GM23338 (cell line): ENCODE data around the gene DNAJC7. TPM values are rescaled to one million over a fixed set of nuclear protein-coding genes. Genes with fewer than 3 reads are reported as not detected.

Experiments used
- ATAC-seq: fragments of 200-7000 bp; cut with Tn5 transposase; 3 replicates; pipeline ENCODE4 v1.9.1; 2020
- DNase-seq: peaks from one replicate; pipeline ENCODE4 v3.0.0-alpha.2; 2015; ENCODE audit warnings: low spot score
- H2AFZ ChIP-seq: fragments of 200-600 bp; sonication (generic); 2 replicates; pipeline ENCODE4 v1.8.0; 2016; ENCODE audit warnings: antibody characterized with exemption, mild to moderate bottlenecking, moderate library complexity
- H3F3A ChIP-seq: fragments of 200-600 bp; sonication (generic); replicated peaks from 2 replicates; pipeline ENCODE4 v1.8.0; 2017; ENCODE audit warnings: antibody characterized with exemption, mixed run types, low read depth
- H3K27ac ChIP-seq: fragments of 200-600 bp; sonication (generic); 2 replicates; pipeline ENCODE4 v1.6.1; 2016; ENCODE audit warnings: low read depth
- H3K27me3 ChIP-seq: fragments of 200-600 bp; sonication (generic); 2 replicates; pipeline ENCODE4 v1.8.0; 2016; ENCODE audit warnings: mild to moderate bottlenecking, mixed run types, moderate library complexity; ENCODE audit not compliant: insufficient read depth
- H3K36me3 ChIP-seq: fragments of 200-600 bp; sonication (generic); 2 replicates; pipeline ENCODE4 v1.8.0; 2016; ENCODE audit warnings: mild to moderate bottlenecking; ENCODE audit not compliant: insufficient read depth
- H3K4me1 ChIP-seq: fragments of 200-600 bp; sonication (generic); 2 replicates; pipeline ENCODE4 v1.8.0; 2016; ENCODE audit warnings: mild to moderate bottlenecking, moderate library complexity; ENCODE audit not compliant: insufficient read depth
- H3K4me2 ChIP-seq: fragments of 200-600 bp; sonication (generic); 2 replicates; pipeline ENCODE4 v1.7.1; 2017; ENCODE audit warnings: mixed run types
- H3K4me3 ChIP-seq: fragments of 200-600 bp; sonication (generic); 2 replicates; pipeline ENCODE4 v1.6.1; 2016; ENCODE audit warnings: mixed run types
- H3K79me2 ChIP-seq: fragments of 200-600 bp; sonication (generic); replicated peaks from 2 replicates; pipeline ENCODE4 v1.8.0; 2017; ENCODE audit warnings: mild to moderate bottlenecking; ENCODE audit not compliant: insufficient read depth
- H3K9me2 ChIP-seq: fragments of 200-600 bp; sonication (generic); 2 replicates; pipeline ENCODE4 v1.8.0; 2017; ENCODE audit not compliant: insufficient read depth
- H4K20me1 ChIP-seq: fragments of 200-600 bp; sonication (generic); replicated peaks from 2 replicates; pipeline ENCODE4 v1.8.0; 2017; ENCODE audit warnings: mild to moderate bottlenecking; ENCODE audit not compliant: insufficient read depth
- H3K27ac Mint-ChIP-seq: 2 replicates; pipeline ENCODE4 v1.8.0; 2020; ENCODE audit warnings: inconsistent platforms, mild to moderate bottlenecking, moderate library complexity, mixed read lengths
- H3K27me3 Mint-ChIP-seq: 3 replicates; pipeline ENCODE4 v1.8.0; 2022; ENCODE audit warnings: low read depth, mild to moderate bottlenecking, moderate library complexity, mixed read lengths, inconsistent platforms; ENCODE audit not compliant: insufficient read depth, poor library complexity
- H3K36me3 Mint-ChIP-seq: 3 replicates; pipeline ENCODE4 v1.8.0; 2021; ENCODE audit warnings: low read depth, mild to moderate bottlenecking, inconsistent platforms, moderate library complexity, mixed read lengths
- H3K4me1 Mint-ChIP-seq: 3 replicates; pipeline ENCODE4 v1.8.0; 2020; ENCODE audit warnings: mild to moderate bottlenecking, inconsistent platforms, mixed read lengths
- H3K4me3 Mint-ChIP-seq: 3 replicates; pipeline ENCODE4 v1.8.0; 2021; ENCODE audit warnings: moderate library complexity, mild to moderate bottlenecking, inconsistent platforms, mixed read lengths
- H3K9me3 Mint-ChIP-seq: 3 replicates; pipeline ENCODE4 v1.8.0; 2020; ENCODE audit warnings: moderate library complexity, mild to moderate bottlenecking, inconsistent platforms, mixed read lengths
- CREB1 ChIP-seq: fragments of 250-450 bp; sonication (Bioruptor Pico); IDR thresholded peaks from 2 replicates; pipeline ENCODE4 v1.5.0; 2020; ENCODE audit warnings: low read depth, mild to moderate bottlenecking, moderate library complexity
- EZH2 ChIP-seq: fragments of 200-600 bp; sonication (generic); IDR thresholded peaks from one replicate; pipeline ENCODE4 v1.8.0; 2017; ENCODE audit warnings: antibody characterized with exemption, mild to moderate bottlenecking, low read depth; ENCODE audit not compliant: unreplicated experiment
- EZH2phosphoT487 ChIP-seq: fragments of 200-600 bp; sonication (generic); IDR thresholded peaks from one replicate; pipeline ENCODE4 v1.8.1; 2018; ENCODE audit warnings: antibody characterized with exemption; ENCODE audit not compliant: unreplicated experiment
- JUNB ChIP-seq: IDR thresholded peaks from one replicate; pipeline ENCODE4 v1.6.1; 2016; ENCODE audit warnings: antibody characterized with exemption; ENCODE audit not compliant: unreplicated experiment
- NANOG ChIP-seq: IDR thresholded peaks from 2 replicates; pipeline ENCODE4 v1.6.1; 2016; ENCODE audit warnings: antibody characterized with exemption, borderline replicate concordance
- POLR2AphosphoS5 ChIP-seq: IDR thresholded peaks from 2 replicates; pipeline ENCODE4 v1.6.1; 2016; ENCODE audit warnings: antibody characterized with exemption, low read depth
- REST ChIP-seq: IDR thresholded peaks from one replicate; pipeline ENCODE4 v1.6.1; 2018; ENCODE audit warnings: antibody characterized with exemption; ENCODE audit not compliant: unreplicated experiment
- STAT1 ChIP-seq: IDR thresholded peaks from one replicate; pipeline ENCODE4 v1.6.1; 2016; ENCODE audit warnings: antibody characterized with exemption; ENCODE audit not compliant: unreplicated experiment
- ZNF114 ChIP-seq: fragments of 250-450 bp; sonication (Bioruptor Pico); IDR thresholded peaks from 2 replicates; pipeline ENCODE4 v1.5.0; 2020; ENCODE audit warnings: mild to moderate bottlenecking, moderate library complexity
- ZNF331 ChIP-seq: fragments of 250-450 bp; sonication (Bioruptor Pico); IDR thresholded peaks from 2 replicates; pipeline ENCODE4 v1.5.0; 2020; ENCODE audit warnings: low read depth, mild to moderate bottlenecking, moderate library complexity
- ZNF462 ChIP-seq: fragments of 250-450 bp; sonication (Bioruptor Pico); IDR thresholded peaks from 2 replicates; pipeline ENCODE4 v1.5.0; 2020; ENCODE audit warnings: mild to moderate bottlenecking, moderate library complexity
- polyA plus RNA-seq: library from polyadenylated mRNA; unstranded; fragments of >200 nt; fragmentation: Nextera tagmentation; extraction: Ambion mirVana; gene quantifications from 2 replicates; pipeline ENCODE4 v1.2.1, GENCODE V29; 2016
- total RNA-seq: library from RNA; depleted of rRNA; stranded (reverse); fragments of >200 nt; shearing (Covaris generic); gene quantifications from 2 replicates; pipeline ENCODE4 v1.2.3, GENCODE V29; 2014
- TF ChIP-seq, protein P1 (sequence below): IDR thresholded peaks from 2 replicates; pipeline ENCODE4 v1.6.1; 2016; ENCODE audit warnings: antibody characterized with exemption
- TF ChIP-seq, protein P2 (sequence below), 2 experiments: fragments of 200-600 bp in 1 of 2; sonication (generic) in 1 of 2; conservative IDR thresholded peaks; 2 replicates each; pipeline versions ENCODE4 v1.5.1 to v1.6.1; 2016 to 2017; ENCODE audit warnings: antibody characterized with exemption in 2 of 2, low read depth in 2 of 2, mild to moderate bottlenecking in 2 of 2, moderate library complexity in 1 of 2

Gene DNAJC7
- total and polyA plus RNA-seq, 2 experiments from 2014 or later, result 139 to 141 TPM

DNA sequence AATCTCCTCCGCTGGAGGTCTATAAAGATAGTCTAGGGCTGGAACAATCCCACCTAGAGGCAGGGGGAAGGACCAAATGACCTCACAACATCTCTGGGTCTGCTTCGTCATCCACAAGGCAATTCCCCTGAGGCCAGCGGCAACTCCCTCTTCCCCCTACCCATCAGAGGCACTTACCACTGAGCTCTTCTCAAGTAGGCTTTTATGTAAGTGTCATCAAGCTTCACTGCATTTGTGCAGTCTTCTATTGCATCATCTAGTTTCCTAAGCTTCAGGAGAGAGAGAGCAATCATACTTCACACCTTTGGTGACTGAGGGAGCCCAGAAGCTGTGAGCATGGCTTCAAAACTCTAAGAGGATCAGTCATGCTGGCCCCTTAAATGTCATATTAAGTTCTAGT, 29.6 kb downstream of the DNAJC7 start:
- TF ChIP-seq STAT1 (no peak), EZH2 (no peak), REST (no peak), ZNF331 (CRISPR knock-in tag) (no peak), ZNF462 (CRISPR knock-in tag) (no peak), JUNB (no peak), NANOG (no peak), POLR2AphosphoS5 (no peak), ZNF114 (CRISPR knock-in tag) (no peak), EZH2phosphoT487 (no peak), CREB1 (CRISPR knock-in tag) (no peak)
- TF ChIP-seq, protein P1, sequence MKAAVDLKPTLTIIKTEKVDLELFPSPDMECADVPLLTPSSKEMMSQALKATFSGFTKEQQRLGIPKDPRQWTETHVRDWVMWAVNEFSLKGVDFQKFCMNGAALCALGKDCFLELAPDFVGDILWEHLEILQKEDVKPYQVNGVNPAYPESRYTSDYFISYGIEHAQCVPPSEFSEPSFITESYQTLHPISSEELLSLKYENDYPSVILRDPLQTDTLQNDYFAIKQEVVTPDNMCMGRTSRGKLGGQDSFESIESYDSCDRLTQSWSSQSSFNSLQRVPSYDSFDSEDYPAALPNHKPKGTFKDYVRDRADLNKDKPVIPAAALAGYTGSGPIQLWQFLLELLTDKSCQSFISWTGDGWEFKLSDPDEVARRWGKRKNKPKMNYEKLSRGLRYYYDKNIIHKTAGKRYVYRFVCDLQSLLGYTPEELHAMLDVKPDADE, result no peak
- TF ChIP-seq, protein P2, sequence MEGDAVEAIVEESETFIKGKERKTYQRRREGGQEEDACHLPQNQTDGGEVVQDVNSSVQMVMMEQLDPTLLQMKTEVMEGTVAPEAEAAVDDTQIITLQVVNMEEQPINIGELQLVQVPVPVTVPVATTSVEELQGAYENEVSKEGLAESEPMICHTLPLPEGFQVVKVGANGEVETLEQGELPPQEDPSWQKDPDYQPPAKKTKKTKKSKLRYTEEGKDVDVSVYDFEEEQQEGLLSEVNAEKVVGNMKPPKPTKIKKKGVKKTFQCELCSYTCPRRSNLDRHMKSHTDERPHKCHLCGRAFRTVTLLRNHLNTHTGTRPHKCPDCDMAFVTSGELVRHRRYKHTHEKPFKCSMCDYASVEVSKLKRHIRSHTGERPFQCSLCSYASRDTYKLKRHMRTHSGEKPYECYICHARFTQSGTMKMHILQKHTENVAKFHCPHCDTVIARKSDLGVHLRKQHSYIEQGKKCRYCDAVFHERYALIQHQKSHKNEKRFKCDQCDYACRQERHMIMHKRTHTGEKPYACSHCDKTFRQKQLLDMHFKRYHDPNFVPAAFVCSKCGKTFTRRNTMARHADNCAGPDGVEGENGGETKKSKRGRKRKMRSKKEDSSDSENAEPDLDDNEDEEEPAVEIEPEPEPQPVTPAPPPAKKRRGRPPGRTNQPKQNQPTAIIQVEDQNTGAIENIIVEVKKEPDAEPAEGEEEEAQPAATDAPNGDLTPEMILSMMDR (conservative IDR thresholded peaks at IDR 0.05; ENCODE audit: low read depth in 2 of 2), result no peak
- Mint-ChIP-seq H3K4me1 (no peaks in the 10 kb centered on the region), H3K36me3 (peaks cover 95% of the 10 kb centered on the region), H3K9me3 (no peaks in the 10 kb centered on the region), H3K27ac (peak overlapping the region; percentile 32), H3K27me3 (peaks cover 4% of the 10 kb centered on the region), H3K4me3 (no peak overlapping the region)
- peaks cover 35% of the 10 kb centered on the region for H4K20me1 ChIP-seq
- H3K4me2 ChIP-seq, result no peak overlapping the region
- H3K4me3 ChIP-seq, result no peak overlapping the region
- ATAC-seq, result no peak
- peaks cover 18% of the 10 kb centered on the region; the same call in 1 of the 2 replicates for H3F3A ChIP-seq
- 0 out of 2 replicates have a peak, but pooled peaks cover 4% of the 10 kb centered on the region for H3K79me2 ChIP-seq
- H3K27ac ChIP-seq, result no peak overlapping the region
- no peak overlapping the region for H2AFZ ChIP-seq
- no peaks in the 10 kb centered on the region for H3K9me2 ChIP-seq
- H3K36me3 ChIP-seq, result peaks cover 79% of the 10 kb centered on the region
- no peaks in the 10 kb centered on the region for H3K4me1 ChIP-seq
- H3K27me3 ChIP-seq, result no peaks in the 10 kb centered on the region
- no peak for DNase-seq
